ENCODE measurements around the gene PCK2. TPM values are rescaled to one million over a fixed set of nuclear protein-coding genes. Genes with fewer than 3 reads are reported as not detected.

Gene PCK2
- total and polyA plus RNA-seq, 4 donors = 39.8 to 250 (median 221) TPM

- H3K27me3 ChIP-seq (ENCODE audit: control insufficient read depth in 4 of 4, insufficient read depth in 4 of 4, low read length in 3 of 4) = no peaks in the 10 kb centered on the region
- no peaks in the 10 kb centered on the region for H3K36me3 ChIP-seq (ENCODE audit: control insufficient read depth in 4 of 4, insufficient read depth in 3 of 4, low read depth in 1 of 4, low read length in 3 of 4)
- no peaks in the 10 kb centered on the region for H3K9me3 ChIP-seq (ENCODE audit: control insufficient read depth in 4 of 4, low read length in 3 of 4)
- no peak overlapping the region for H3K4me3 ChIP-seq (ENCODE audit: low read depth in 1 of 3, low read length in 3 of 3)
- TF ChIP-seq FOXA2 (IDR thresholded peaks at IDR 0.05) = no peak
- no peak for TF ChIP-seq TAF1 (conservative IDR thresholded peaks at IDR 0.05)
- no peak for TF ChIP-seq ZBTB33 (IDR thresholded peaks at IDR 0.05)
- TF ChIP-seq HNF4G (IDR thresholded peaks at IDR 0.05) = no peak
- TF ChIP-seq MAX (IDR thresholded peaks at IDR 0.05) = no peak
- H3K27ac ChIP-seq (ENCODE audit: low read depth in 1 of 2, low read length in 2 of 2) = peak overlapping the region in 1 of 2 donors; percentile 13
- WGBS = 92% methylated on average over 10 of the region's 10 CpGs
- no peak overlapping the region for H3K9ac ChIP-seq (ENCODE audit: low read depth in 1 of 2, low read length in 2 of 2)
- peaks cover 30 to 66% (median 58%) of the 10 kb centered on the region in 4 donors for H3K4me1 ChIP-seq (ENCODE audit: control insufficient read depth in 4 of 4, insufficient read depth in 4 of 4, low read length in 3 of 4)
- DNase-seq (ENCODE audit: low spot score) = no peak
These were observed 25.2 kb upstream of the PCK2 start for GRCh38 chr14:24068711-24069410.

GRCh38 chr14:24069411-24069735 lies 24.7 kb upstream of the PCK2 start:
- H3K36me3 ChIP-seq (ENCODE audit: control insufficient read depth in 4 of 4, insufficient read depth in 3 of 4, low read depth in 1 of 4, low read length in 3 of 4) = no peaks in the 10 kb centered on the region
- no peak for TF ChIP-seq YY1 (IDR thresholded peaks at IDR 0.05)
- no peak for TF ChIP-seq RXRA (IDR thresholded peaks at IDR 0.05)
- TF ChIP-seq JUND (IDR thresholded peaks at IDR 0.05) = no peak
- no peak for TF ChIP-seq SP1 (IDR thresholded peaks at IDR 0.05)
- TF ChIP-seq FOXA2 (IDR thresholded peaks at IDR 0.05) = no peak
- TF ChIP-seq EGR1 (IDR thresholded peaks at IDR 0.05; ENCODE audit: low read depth in 2 of 2) = no peak
- no peak for TF ChIP-seq HNF4G (IDR thresholded peaks at IDR 0.05)
- TF ChIP-seq HNF4A (conservative IDR thresholded peaks at IDR 0.05) = no peak
- TF ChIP-seq REST (IDR thresholded peaks at IDR 0.05) = no peak
- no peak for TF ChIP-seq FOXA1 (IDR thresholded peaks at IDR 0.05)
- TF ChIP-seq ZBTB33 (IDR thresholded peaks at IDR 0.05) = no peak
- TF ChIP-seq NR2F2 (IDR thresholded peaks at IDR 0.05) = no peak
- no peak for TF ChIP-seq ATF3 (IDR thresholded peaks at IDR 0.05)
- TF ChIP-seq GABPA (IDR thresholded peaks at IDR 0.05 in 1 of 2, conservative IDR thresholded peaks at IDR 0.05 in 1 of 2) = no peak
- H3K27me3 ChIP-seq (ENCODE audit: control insufficient read depth in 4 of 4, insufficient read depth in 4 of 4, low read length in 3 of 4) = no peaks in the 10 kb centered on the region
- peaks cover 32 to 67% (median 59%) of the 10 kb centered on the region in 4 donors for H3K4me1 ChIP-seq (ENCODE audit: control insufficient read depth in 4 of 4, insufficient read depth in 4 of 4, low read length in 3 of 4)
- no peak overlapping the region for H3K27ac ChIP-seq (ENCODE audit: low read depth in 1 of 2, low read length in 2 of 2)
- H3K9me3 ChIP-seq (ENCODE audit: control insufficient read depth in 4 of 4, low read length in 3 of 4) = no peaks in the 10 kb centered on the region
- H3K9ac ChIP-seq (ENCODE audit: low read depth in 1 of 2, low read length in 2 of 2) = no peak overlapping the region
- no peak for DNase-seq (ENCODE audit: low spot score)
- H3K4me3 ChIP-seq (ENCODE audit: low read depth in 1 of 3, low read length in 3 of 3) = no peak overlapping the region
- 95% methylated on average over 6 of the region's 6 CpGs for WGBS

All from liver (tissue), 9 donors.